GM13976 (cell line): Measurements from ENCODE around the gene EHD4.

Experiments
- DNase-seq: peaks from one replicate; pipeline ENCODE4 v3.0.0; 2012; ENCODE audit warnings: low spot score
- in situ Hi-C: fragments of 300-500 bp; cut with MboI; formaldehyde crosslinking; loops from one replicate; pipeline ENCODE4 v1.12.0; 2022; ENCODE audit warnings: low sequenced_read_pairs, mixed read lengths, inconsistent platforms; ENCODE audit not compliant: unreplicated experiment
- TF ChIP-seq, protein P1 (sequence below): IDR thresholded peaks from 2 replicates; pipeline ENCODE4 v1.5.1; 2012; ENCODE audit warnings: borderline replicate concordance, mild to moderate bottlenecking; ENCODE audit not compliant: insufficient read depth; ENCODE audit errors: extremely low read depth, missing control alignments, control extremely low read depth

EHD4 gene

DNA sequence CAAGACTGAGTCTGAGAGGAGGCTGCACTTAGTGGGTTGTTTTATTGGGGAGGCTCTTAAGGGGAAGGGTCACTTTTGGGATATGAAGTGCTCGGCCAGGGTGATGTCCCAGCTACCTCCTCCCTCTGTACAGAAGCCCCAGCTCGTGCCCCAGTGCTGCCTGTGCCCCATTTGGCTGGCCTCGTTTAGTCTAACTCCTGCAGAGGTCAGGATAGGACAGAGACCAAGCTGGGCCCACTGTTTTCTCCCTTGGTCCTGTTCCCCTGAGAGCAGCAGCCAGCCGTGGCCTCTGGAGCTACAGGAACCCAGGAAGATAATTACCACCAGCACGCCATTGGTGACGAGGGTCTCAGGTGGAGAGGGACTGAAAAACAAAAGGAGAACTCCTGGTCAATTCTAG, 30.0 kb upstream of the EHD4 start:
- TF ChIP-seq, protein P1, sequence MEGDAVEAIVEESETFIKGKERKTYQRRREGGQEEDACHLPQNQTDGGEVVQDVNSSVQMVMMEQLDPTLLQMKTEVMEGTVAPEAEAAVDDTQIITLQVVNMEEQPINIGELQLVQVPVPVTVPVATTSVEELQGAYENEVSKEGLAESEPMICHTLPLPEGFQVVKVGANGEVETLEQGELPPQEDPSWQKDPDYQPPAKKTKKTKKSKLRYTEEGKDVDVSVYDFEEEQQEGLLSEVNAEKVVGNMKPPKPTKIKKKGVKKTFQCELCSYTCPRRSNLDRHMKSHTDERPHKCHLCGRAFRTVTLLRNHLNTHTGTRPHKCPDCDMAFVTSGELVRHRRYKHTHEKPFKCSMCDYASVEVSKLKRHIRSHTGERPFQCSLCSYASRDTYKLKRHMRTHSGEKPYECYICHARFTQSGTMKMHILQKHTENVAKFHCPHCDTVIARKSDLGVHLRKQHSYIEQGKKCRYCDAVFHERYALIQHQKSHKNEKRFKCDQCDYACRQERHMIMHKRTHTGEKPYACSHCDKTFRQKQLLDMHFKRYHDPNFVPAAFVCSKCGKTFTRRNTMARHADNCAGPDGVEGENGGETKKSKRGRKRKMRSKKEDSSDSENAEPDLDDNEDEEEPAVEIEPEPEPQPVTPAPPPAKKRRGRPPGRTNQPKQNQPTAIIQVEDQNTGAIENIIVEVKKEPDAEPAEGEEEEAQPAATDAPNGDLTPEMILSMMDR: no peak
- in situ Hi-C loops: no loop called here
- DNase-seq: no peak

DNA sequence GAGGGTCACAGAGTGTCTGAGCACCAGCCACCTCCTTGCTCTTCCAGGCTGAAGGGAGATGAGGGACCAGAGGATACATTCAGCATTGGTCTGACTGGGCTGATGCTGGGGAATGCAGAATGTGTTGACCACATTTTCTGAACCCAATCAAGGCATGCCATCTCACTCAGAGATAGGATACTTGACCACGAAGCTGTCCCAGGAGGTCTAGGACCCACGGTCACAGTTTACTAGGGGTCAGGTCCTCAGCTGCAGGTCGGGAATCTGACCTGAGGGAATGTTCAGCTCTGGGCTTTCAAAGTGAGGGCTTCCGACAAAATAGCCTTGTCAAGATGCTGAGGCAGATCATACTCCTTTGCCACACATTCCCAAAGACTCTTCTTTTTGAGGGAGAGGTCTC, 28.9 kb upstream of the EHD4 start:
- in situ Hi-C loops: no loop called here

DNA sequence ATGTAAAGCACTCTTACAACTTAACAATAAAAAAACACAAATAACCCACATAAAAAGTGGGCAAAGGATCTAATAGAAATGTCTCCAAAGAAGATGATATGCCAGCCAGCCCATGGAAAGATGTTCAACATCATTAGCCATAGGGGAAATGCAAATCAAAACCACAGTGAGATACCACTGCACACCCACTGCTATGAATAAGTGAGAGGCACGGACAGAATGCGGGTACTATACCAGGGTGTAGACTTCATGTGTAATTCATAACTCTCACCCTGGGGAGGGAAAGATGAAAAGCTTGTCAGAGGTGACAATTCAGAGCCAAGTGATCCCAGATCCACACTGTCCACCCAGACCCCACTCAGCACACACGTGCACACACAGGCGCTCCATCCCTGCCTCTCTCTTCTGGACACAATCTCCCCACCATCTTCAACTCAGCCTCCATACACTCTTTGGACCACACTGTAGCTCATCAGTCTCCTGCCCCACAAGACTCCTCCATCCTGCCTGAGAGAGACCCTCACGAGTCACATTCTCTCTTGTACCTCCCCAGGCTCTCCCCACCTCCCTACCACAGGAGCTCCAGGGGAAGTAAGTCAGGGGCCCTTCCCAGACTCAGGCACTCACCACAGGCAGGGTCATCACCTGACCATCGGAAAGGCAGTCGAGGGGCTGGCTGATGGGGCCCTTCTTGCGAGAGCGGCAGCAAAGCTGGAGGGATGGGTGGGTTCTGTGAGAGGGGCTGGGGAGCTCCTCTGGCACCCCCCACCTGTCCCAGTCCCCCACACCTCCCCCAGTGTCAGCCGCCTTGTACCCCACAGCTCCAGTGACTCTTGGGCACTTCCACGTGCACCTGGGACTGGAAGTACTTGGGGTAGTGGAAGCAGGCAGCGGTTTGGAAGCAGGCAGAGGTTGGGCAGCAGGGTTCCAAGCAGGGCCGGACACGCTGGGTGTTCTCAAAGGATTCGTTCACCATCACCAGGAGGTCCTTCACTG, 27.2 kb upstream of the EHD4 start:
- TF ChIP-seq, protein P1: no peak
- in situ Hi-C loops: loop anchor here (10.0 kb wide), 1 partner anchor 135 kb away; no protein-coding TSS in a partner anchor
- DNase-seq: no peak

More for the DNA sequence above, 28.9 kb upstream of the EHD4 start:
- TF ChIP-seq, protein P1: no peak
- no peak for DNase-seq

DNA sequence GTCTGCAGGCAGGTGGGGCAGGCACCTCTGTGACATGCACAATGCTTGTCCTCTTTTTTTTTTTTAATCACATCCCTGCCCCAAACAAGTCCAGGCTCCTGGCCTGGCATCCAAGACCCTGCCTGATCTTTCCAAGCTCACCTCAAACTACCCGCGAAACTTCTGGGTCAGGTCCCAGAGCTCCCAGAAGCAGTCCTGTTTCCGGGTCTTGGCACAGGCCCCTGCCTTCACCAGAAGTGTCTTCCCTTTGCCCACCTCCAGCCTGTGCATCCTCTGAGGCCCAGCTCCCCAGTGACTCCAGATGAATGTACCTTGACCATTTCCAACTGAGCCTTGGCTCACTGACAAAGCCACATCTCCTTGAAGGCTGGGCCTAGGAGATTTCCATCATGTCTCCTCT, 25.5 kb upstream of the EHD4 start:
- TF ChIP-seq, protein P1: no peak
- in situ Hi-C loops: loop anchor here (10.0 kb wide), 1 partner anchor 137 kb away; no protein-coding TSS in a partner anchor
- DNase-seq: no peak

DNA sequence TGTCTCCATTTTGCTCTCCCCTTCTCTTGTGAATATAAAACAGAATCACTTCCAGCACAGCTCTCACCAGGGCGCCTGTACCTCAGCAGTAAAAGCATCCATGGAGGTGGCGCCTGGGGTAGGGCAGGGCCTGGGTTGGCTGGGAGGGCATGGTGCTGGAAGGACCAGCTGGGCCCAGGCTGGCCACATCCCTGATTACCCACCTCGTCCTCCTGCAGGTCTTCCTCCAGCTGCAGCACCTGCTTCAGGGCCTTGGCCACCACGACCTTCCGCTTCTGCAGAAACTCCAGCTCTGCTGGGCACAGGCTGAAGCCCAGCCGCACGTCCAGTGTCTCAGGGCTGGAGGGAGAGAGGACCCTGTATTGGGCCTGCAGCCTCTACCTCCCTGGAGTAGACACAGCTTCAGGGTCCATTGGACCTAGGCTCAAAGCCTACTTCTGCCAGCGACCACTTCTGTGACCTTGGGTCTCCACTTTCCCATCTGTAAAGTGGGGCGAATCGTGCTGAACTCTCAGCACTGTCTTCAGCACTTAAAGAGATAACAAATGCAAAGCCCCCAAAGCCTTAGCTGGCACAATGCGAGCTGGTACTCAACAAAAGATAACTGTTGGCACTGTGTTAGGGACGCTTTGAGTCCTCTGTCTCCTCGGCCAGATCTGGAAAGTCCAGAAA, 24.7 kb upstream of the EHD4 start:
- TF ChIP-seq, protein P1: no peak
- in situ Hi-C loops: loop anchor here (10.0 kb wide), 1 partner anchor 138 kb away; no protein-coding TSS in a partner anchor
- DNase-seq: no peak

DNA sequence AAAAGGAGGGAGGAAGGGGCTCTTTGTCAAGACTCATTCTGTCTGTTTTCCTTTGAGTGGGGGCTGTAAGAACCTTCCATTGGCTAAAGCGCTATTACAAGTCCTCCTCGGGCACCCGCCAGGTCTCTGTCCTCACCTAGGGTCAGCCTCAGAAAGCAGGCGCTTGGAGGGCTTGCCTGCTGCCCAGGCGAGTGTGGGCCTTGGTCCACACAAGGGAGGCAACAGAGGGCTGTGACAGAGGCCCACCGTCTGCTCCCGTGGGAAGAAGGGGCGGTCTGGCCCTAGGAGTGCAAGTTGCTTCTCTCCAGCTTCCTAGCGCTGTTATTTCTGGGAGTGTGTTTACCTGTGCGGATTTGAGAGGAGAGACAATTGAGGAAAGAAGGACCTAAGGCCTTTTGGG, 24.0 kb upstream of the EHD4 start:
- in situ Hi-C loops: loop anchor here (10.0 kb wide), 1 partner anchor 138 kb away; no protein-coding TSS in a partner anchor
- TF ChIP-seq, protein P1: no peak

More for the DNA sequence above, 24.0 kb upstream of the EHD4 start:
- DNase-seq: no peak
